K562 (cell line): ENCODE results near the gene CHD5. TPM values are rescaled to one million over a fixed set of nuclear protein-coding genes. Genes with fewer than 3 reads are reported as not detected.

Source experiments
- ATAC-seq: fragments of 200-7000 bp; cut with Tn5 transposase; 3 replicates; pipeline ENCODE4 v1.9.1; 2020; ENCODE audit warnings: moderate library complexity
- BruUV-seq: library from RNA; stranded (reverse); fragments of 400-500 nt; replicated peaks from 2 replicates; lab custom pipeline; 2021; lab: Mats Ljungman, UMichigan
- CTCF ChIA-PET: fragments of 300-600 bp; formaldehyde crosslinking; extraction: SDS; loops from one replicate; lab custom pipeline; 2021; ENCODE audit warnings: low intra/inter-chr PET ratio; lab: Yijun Ruan, JAX
- POLR2A ChIA-PET: fragments of 300-600, 350-650 bp; sonication (Branson Sonifier 250); formaldehyde crosslinking; extraction: SDS; loops from one replicate; lab custom pipeline; 2021; ENCODE audit warnings: antibody characterized with exemption, inconsistent platforms; lab: Yijun Ruan, JAX
- DNase-seq, 4 experiments: peaks; one replicate each; pipeline versions ENCODE4 v3.0.0 to v3.0.0-alpha.2; 2011 to 2018; ENCODE audit warnings: low spot score in 3 of 4, mixed read lengths in 3 of 4; ENCODE audit errors: extremely low read depth in 1 of 4
- FAIRE-seq: peaks from 2 replicates; lab custom pipeline; 2011; peaks lifted over from hg19 to GRCh38; lab: Jason Lieb, UNC
- H2AFZ ChIP-seq: 2 replicates; pipeline ENCODE4 v1.6.0; 2011; ENCODE audit warnings: low read depth, low read length, control low read depth, inconsistent platforms
- H3K27ac ChIP-seq: fragments of 200-600 bp; 3 replicates; pipeline ENCODE4 v1.8.0; 2011; ENCODE audit warnings: low read depth, mild to moderate bottlenecking, control low read depth, inconsistent platforms, low read length, moderate library complexity, mixed read lengths; ENCODE audit errors: extremely low read depth
- H3K27me3 ChIP-seq, 2 experiments: fragments of 300-600 bp in 1 of 2; 2 replicates in 1 of 2; 3 replicates in 1 of 2; pipeline versions ENCODE4 v1.6.0 to v1.8.0; 2011; ENCODE audit warnings: inconsistent platforms in 2 of 2, low read length in 2 of 2, mild to moderate bottlenecking in 1 of 2, mixed read lengths in 1 of 2, moderate library complexity in 1 of 2; ENCODE audit not compliant: control insufficient read depth in 2 of 2, insufficient read depth in 2 of 2
- H3K36me3 ChIP-seq: fragments of 300-600 bp; 3 replicates; pipeline ENCODE4 v1.8.0; 2011; ENCODE audit warnings: mild to moderate bottlenecking, low read length, inconsistent platforms; ENCODE audit not compliant: control insufficient read depth, insufficient read depth
- H3K4me1 ChIP-seq, 2 experiments: fragments of 200-600 bp in 1 of 2; replicated peaks in 1 of 2; 2 replicates in 1 of 2; 3 replicates in 1 of 2; pipeline versions ENCODE4 v1.5.1 to v1.8.0; 2011; ENCODE audit warnings: inconsistent platforms in 2 of 2, low read length in 2 of 2, mild to moderate bottlenecking in 1 of 2, mixed read lengths in 1 of 2, moderate library complexity in 1 of 2; ENCODE audit not compliant: control insufficient read depth in 2 of 2, insufficient read depth in 2 of 2
- H3K4me2 ChIP-seq: 2 replicates; pipeline ENCODE4 v1.6.1; 2011; ENCODE audit warnings: low read length, control low read depth, inconsistent platforms, mixed read lengths; ENCODE audit not compliant: insufficient read depth
- H3K4me3 ChIP-seq: fragments of 200-600 bp; sonication (generic), shearing (Covaris generic); 2 replicates; pipeline ENCODE4 v1.5.1; 2016; ENCODE audit warnings: control low read depth, inconsistent platforms
- H3K79me2 ChIP-seq: fragments of 200-600 bp; 3 replicates; pipeline ENCODE4 v1.8.0; 2011; ENCODE audit warnings: low read length, inconsistent platforms; ENCODE audit not compliant: control insufficient read depth, insufficient read depth
- H3K9ac ChIP-seq, 2 experiments: 2 replicates each; pipeline versions ENCODE4 v1.6.0 to v1.6.1; 2011; ENCODE audit warnings: low read depth in 2 of 2, low read length in 2 of 2, control low read depth in 1 of 2, inconsistent platforms in 1 of 2, mild to moderate bottlenecking in 1 of 2, mixed read lengths in 1 of 2; ENCODE audit not compliant: insufficient read depth in 1 of 2
- H3K9me1 ChIP-seq: one replicate; pipeline ENCODE4 v1.6.0; 2011; ENCODE audit warnings: inconsistent platforms, mild to moderate bottlenecking, low read length, moderate library complexity; ENCODE audit not compliant: control insufficient read depth, insufficient read depth
- H3K9me3 ChIP-seq: replicated peaks from 2 replicates; pipeline ENCODE4 v1.5.1; 2011; ENCODE audit warnings: low read depth, low read length, inconsistent platforms; ENCODE audit not compliant: control insufficient read depth, insufficient read depth
- H4K20me1 ChIP-seq: replicated peaks from 2 replicates; pipeline ENCODE4 v1.6.1; 2011; ENCODE audit warnings: low read length, inconsistent platforms, mixed read lengths; ENCODE audit not compliant: control insufficient read depth, insufficient read depth
- BRCA1 ChIP-seq, 2 experiments: fragments of 450-650 bp in 1 of 2; sonication (generic) in 1 of 2; formaldehyde crosslinking in 1 of 2; IDR thresholded peaks; 2 replicates each; pipeline versions ENCODE4 v1.5.0 to v1.6.1; 2017 to 2020; ENCODE audit warnings: mild to moderate bottlenecking in 1 of 2, missing genetic modification reagents in 1 of 2
- CBX8 ChIP-seq: fragments of 200-600 bp; sonication (generic); IDR thresholded peaks from 2 replicates; pipeline ENCODE4 v1.6.1; 2012; ENCODE audit warnings: borderline replicate concordance, mixed run types, low read depth, mild to moderate bottlenecking, moderate library complexity, mixed read lengths, low read length, control low read depth, inconsistent platforms; ENCODE audit not compliant: poor library complexity, severe bottlenecking; ENCODE audit errors: extremely low read depth
- DMBX1 ChIP-seq: fragments of 250-450 bp; sonication (Bioruptor Pico); IDR thresholded peaks from 2 replicates; pipeline ENCODE4 v1.8.0; 2022; ENCODE audit warnings: inconsistent platforms, mild to moderate bottlenecking, moderate library complexity, borderline replicate concordance
- ELF2 ChIP-seq: fragments of 250-450 bp; sonication (Bioruptor Pico); IDR thresholded peaks from 2 replicates; pipeline ENCODE4 v1.5.0; 2021; ENCODE audit warnings: mild to moderate bottlenecking
- EP400 ChIP-seq: fragments of 450-650 bp; IDR thresholded peaks from 2 replicates; pipeline ENCODE4 v1.6.1; 2017; ENCODE audit warnings: antibody characterized with exemption, mild to moderate bottlenecking, moderate library complexity
- ESRRB ChIP-seq: fragments of 250-450 bp; sonication (Bioruptor Pico); IDR thresholded peaks from 2 replicates; pipeline ENCODE4 v1.5.0; 2020; ENCODE audit warnings: mild to moderate bottlenecking, moderate library complexity, borderline replicate concordance
- KDM1A ChIP-seq, 2 experiments: fragments of 450-650 bp; IDR thresholded peaks; 2 replicates each; pipeline ENCODE4 v1.6.1; 2016; ENCODE audit warnings: mild to moderate bottlenecking in 2 of 2
- LCOR ChIP-seq: sonication (generic); formaldehyde crosslinking; IDR thresholded peaks from 2 replicates; pipeline ENCODE4 v1.8.0; 2022; ENCODE audit warnings: mild to moderate bottlenecking, missing genetic modification reagents
- MAFG ChIP-seq: fragments of 450-650 bp; conservative IDR thresholded peaks from 2 replicates; pipeline ENCODE4 v1.6.1; 2016; ENCODE audit warnings: missing genetic modification characterization, missing compliant biosample characterization
- RBFOX2 ChIP-seq: fragments of 200-400 bp; formaldehyde crosslinking; IDR thresholded peaks from 2 replicates; pipeline ENCODE4 v1.6.1; 2017; ENCODE audit warnings: low read depth, mild to moderate bottlenecking, low read length, moderate library complexity
- SMC3 ChIP-seq: conservative IDR thresholded peaks from 2 replicates; pipeline ENCODE4 v1.6.1; 2011; ENCODE audit warnings: low read depth, low read length, improper control_type of control experiment; ENCODE audit not compliant: insufficient read depth
- ZBTB33 ChIP-seq: sonication (generic); formaldehyde crosslinking; IDR thresholded peaks from 2 replicates; pipeline ENCODE4 v1.8.1; 2023; ENCODE audit warnings: mild to moderate bottlenecking, missing genetic modification reagents
- ZNF124 ChIP-seq: sonication (generic); formaldehyde crosslinking; IDR thresholded peaks from 2 replicates; pipeline ENCODE4 v1.8.1; 2022; ENCODE audit warnings: missing genetic modification reagents
- ZNF212 ChIP-seq: fragments of 450-650 bp; formaldehyde crosslinking; IDR thresholded peaks from 2 replicates; pipeline ENCODE4 v1.4.0; 2020; ENCODE audit warnings: mild to moderate bottlenecking
- ZNF217 ChIP-seq: sonication (generic); formaldehyde crosslinking; IDR thresholded peaks from 2 replicates; pipeline ENCODE4 v1.8.0; 2022; ENCODE audit warnings: mild to moderate bottlenecking, missing genetic modification reagents
- ZNF695 ChIP-seq: fragments of 450-650 bp; formaldehyde crosslinking; IDR thresholded peaks from 2 replicates; pipeline ENCODE4 v1.4.0; 2020; ENCODE audit warnings: mild to moderate bottlenecking, moderate library complexity
- ZNF830 ChIP-seq: fragments of 250-450 bp; sonication (Bioruptor Pico); IDR thresholded peaks from 2 replicates; pipeline ENCODE4 v1.5.0; 2021; ENCODE audit warnings: mild to moderate bottlenecking
- WGBS: fragments of 100-300 bp; shearing (Covaris generic); methylation state at CpG from one replicate; pipeline ENCODE4 v1.1.6; 2016; ENCODE audit warnings: low coverage, mixed read lengths; ENCODE audit not compliant: insufficient coverage; ENCODE audit errors: missing lambda C conversion rate; 5-methylcytosine and 5-hydroxymethylcytosine counted together
- in situ Hi-C: fragments of 300-500 bp; cut with MboI; formaldehyde crosslinking; loops from 4 replicates; pipeline ENCODE4 v1.15.0; 2018; ENCODE audit warnings: inconsistent platforms, mixed read lengths
- intact Hi-C: fragments of 100-400 bp; cut with micrococcal nuclease; formaldehyde crosslinking; loops from 2 replicates; pipeline ENCODE4 v1.14.2; 2022
- polyA plus RNA-seq, 8 experiments: library from polyadenylated mRNA; depleted of rRNA in 4 of 8; stranded (reverse) in 5 of 8; unstranded in 3 of 8; fragments of >200 nt; fragmentation: Nextera tagmentation in 2 of 8; fragmentation: Illumina TruSeq in 1 of 8; extraction: Ambion mirVana in 2 of 8; extraction: Trizol in 1 of 8; gene quantifications; 2 replicates each; pipeline versions ENCODE4 v1.2.1 to v1.2.3, GENCODE V29; 2011 to 2014; ENCODE audit warnings: inconsistent platforms in 1 of 8, missing spikeins in 1 of 8
- total RNA-seq, 7 experiments: library from RNA; depleted of rRNA in 6 of 7; stranded (reverse); fragments of >200 nt in 6 of 7; fragmentation: Illumina TruSeq in 2 of 7; extraction: Trizol in 2 of 7; gene quantifications; 2 replicates each; pipeline versions ENCODE4 v1.2.1 to v1.2.3, GENCODE V29; 2011 to 2021; ENCODE audit warnings: low replicate concordance in 1 of 7

The CHD5 gene
- total and polyA plus RNA-seq, 9 of the 15 experiments (the other 6 are each of a cell fraction or from before 2014, with no cell fraction given): 0.03 to 0.52 (median 0.11) TPM; not detected in 2

DNA sequence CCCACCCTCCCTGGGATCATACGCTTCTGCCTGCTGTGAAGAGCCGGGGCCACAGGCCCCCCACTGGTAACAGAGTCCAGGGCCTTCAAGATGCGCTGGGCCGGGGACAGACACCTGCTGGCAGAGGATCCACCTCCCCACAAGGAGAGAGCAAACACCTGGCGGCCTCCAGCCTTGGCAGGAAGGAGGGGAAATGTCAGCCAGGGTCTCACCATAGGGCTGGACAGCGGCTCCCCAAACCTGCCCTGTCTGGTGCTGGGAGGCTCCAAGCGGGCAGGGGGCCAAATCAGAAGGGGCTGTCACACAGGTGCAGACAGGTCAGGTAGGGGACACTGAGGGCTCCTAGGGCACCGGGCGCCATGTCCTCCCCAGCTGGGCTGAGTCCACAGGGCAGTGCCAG is 75.5 kb downstream of the CHD5 start:
- DNase-seq (no peak), ATAC-seq (no peak), FAIRE-seq (no peak)
- in situ Hi-C loops: no loop called here
- Histone ChIP-seq H3K4me2 (no peak overlapping the region), H3K79me2 (no peaks in the 10 kb centered on the region), H3K9ac (no peak overlapping the region), H3K9me3 (no peaks in the 10 kb centered on the region), H4K20me1 (peaks cover 10% of the 10 kb centered on the region; the same call in 1 of the 2 replicates), H3K4me1 (peaks cover 0 to 24% of the 10 kb centered on the region in 2 experiments; a peak in 2 of 5 replicates), H3K36me3 (no peaks in the 10 kb centered on the region), H3K4me3 (no peak overlapping the region), H3K27ac (no peak overlapping the region), H3K9me1 (no peaks in the 10 kb centered on the region), H2AFZ (no peak overlapping the region), H3K27me3 (peaks cover 8 to 58% of the 10 kb centered on the region in 2 experiments; a peak in 4 of 5 replicates)
- intact Hi-C loops: no loop called here
- CTCF ChIA-PET: interaction anchor here (0.6 to 0.7 kb wide), 2 partner anchors 82 to 136 kb away, joined by 3 read pairs; no protein-coding TSS in a partner anchor
- BruUV-seq: no TSS peak
- TF ChIP-seq DMBX1 (no peak), ZNF212 (CRISPR knock-in tag) (no peak), RBFOX2 (no peak), ZBTB33 (CRISPR knock-in tag) (no peak), ESRRB (CRISPR knock-in tag) (no peak), ELF2 (CRISPR knock-in tag) (no peak), EP400 (no peak), SMC3 (no peak), MAFG (tag) (no peak), ZNF124 (no peak), ZNF830 (CRISPR knock-in tag) (no peak), KDM1A (IDR thresholded peaks at IDR 0.05) (no peak), ZNF695 (no peak), CBX8 (no peak), BRCA1 (IDR thresholded peaks at IDR 0.05) (no peak), BRCA1 (CRISPR knock-in tag; IDR thresholded peaks at IDR 0.05) (no peak), LCOR (CRISPR knock-in tag) (no peak), ZNF217 (no peak)
- WGBS: 3% methylated on average over 9 of the region's 9 CpGs
- POLR2A ChIA-PET: interaction anchor here (0.6 to 2.0 kb wide), 3 partner anchors 10 to 256 kb away, joined by 3 to 4 read pairs (median 4); no protein-coding TSS in a partner anchor
